HG03354 (cell line): ENCODE data around the gene ODC1.
"Not testable (repeated sequence)": the region's sequence is repeated elsewhere in the genome, so short reads cannot be mapped to it uniquely, and the experiment has no call there.

ENCODE experiments used
- ATAC-seq: cut with Tn5 transposase; IDR thresholded peaks from one replicate; pipeline ENCODE4 v1.9.1; 2021; ENCODE audit warnings: mild to moderate bottlenecking; ENCODE audit not compliant: unreplicated experiment, poor library complexity, severe bottlenecking

ODC1 gene

DNA sequence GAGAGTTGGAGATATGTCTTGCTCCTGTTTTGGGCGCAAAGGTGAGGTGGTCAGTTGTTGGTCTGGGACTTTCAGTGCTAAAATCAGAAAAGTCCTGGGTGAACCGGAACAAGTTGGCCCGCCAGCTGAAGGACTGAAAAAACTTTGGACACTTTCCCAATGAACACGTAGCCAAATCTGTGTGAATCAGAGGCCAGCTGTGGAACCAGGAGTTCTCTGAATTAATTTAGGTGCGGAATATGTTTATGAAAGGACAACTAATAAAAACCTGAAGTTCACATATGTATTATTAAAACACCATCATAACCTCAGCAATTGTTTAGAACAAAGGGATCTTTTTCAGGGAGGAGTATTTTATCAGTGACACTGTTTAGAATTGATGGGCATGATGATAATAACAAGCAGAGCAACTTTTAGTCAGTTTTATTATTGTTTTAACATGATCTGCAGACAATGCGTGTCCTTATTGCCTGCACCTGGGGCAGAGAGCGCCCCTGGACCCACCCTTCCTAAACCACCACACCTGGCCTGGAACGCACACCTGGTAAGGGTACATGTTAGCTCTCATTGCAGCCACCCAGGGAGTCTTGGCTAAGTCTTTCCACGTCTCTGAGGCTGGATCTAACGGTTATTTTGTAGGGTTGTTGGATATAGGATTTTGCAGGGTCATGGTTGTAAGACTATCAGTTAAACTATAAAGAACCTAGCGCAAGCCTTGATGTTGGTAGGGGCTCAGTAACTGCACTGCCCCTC, 9.9 kb upstream of the ODC1 start:
- ATAC-seq: no peak

DNA sequence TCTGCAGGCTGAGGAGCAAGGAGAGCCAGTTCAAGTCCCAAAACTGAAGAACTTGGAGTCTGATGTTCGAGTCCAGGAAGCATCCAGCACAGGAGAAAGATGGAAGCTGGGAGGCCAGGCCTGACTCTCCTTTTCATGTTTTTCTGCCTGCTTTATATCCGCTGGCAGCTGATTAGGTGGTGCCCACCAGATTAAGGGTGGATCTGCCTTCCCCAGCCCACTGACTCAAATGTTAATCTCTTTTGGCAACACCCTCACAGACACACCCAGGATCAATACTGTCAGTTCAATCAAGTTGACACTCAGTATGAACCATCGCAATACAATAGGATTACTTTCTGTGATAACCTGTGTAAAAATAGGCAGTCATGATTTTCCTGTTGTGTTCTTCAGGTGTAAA, 9.1 kb upstream of the ODC1 start:
- ATAC-seq: not testable (repeated sequence)

- no peak for ATAC-seq
Observed at GRCh38 chr2:10454505-10454904, 6.4 kb upstream of the ODC1 start.

GRCh38 chr2:10453905-10454298, 5.8 kb upstream of the ODC1 start:
- ATAC-seq: no peak

- no peak for ATAC-seq
Observed at GRCh38 chr2:10452956-10453904, 5.1 kb upstream of the ODC1 start.

- no peak for ATAC-seq
Observed at GRCh38 chr2:10452312-10452711, 4.2 kb upstream of the ODC1 start.

DNA sequence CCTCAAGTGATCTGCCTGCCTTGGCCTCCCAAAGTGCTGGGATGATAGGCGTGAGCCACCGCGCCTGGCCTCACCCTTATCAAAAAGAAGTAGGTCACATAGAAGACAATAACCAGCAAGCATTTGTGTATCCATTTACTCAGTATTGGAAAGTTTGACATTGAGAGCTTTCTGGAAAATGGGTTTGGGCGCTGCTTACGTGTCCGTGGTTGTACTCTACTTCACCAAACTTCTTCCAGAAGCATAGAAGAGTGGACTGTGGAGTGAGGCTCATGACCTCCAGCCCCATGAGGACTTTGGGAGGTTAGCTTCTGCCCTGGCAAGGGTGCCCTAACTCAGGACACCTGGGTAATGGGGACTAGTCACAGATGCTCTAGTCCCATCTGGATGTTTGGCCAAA, 3.7 kb upstream of the ODC1 start:
- no peak for ATAC-seq

DNA sequence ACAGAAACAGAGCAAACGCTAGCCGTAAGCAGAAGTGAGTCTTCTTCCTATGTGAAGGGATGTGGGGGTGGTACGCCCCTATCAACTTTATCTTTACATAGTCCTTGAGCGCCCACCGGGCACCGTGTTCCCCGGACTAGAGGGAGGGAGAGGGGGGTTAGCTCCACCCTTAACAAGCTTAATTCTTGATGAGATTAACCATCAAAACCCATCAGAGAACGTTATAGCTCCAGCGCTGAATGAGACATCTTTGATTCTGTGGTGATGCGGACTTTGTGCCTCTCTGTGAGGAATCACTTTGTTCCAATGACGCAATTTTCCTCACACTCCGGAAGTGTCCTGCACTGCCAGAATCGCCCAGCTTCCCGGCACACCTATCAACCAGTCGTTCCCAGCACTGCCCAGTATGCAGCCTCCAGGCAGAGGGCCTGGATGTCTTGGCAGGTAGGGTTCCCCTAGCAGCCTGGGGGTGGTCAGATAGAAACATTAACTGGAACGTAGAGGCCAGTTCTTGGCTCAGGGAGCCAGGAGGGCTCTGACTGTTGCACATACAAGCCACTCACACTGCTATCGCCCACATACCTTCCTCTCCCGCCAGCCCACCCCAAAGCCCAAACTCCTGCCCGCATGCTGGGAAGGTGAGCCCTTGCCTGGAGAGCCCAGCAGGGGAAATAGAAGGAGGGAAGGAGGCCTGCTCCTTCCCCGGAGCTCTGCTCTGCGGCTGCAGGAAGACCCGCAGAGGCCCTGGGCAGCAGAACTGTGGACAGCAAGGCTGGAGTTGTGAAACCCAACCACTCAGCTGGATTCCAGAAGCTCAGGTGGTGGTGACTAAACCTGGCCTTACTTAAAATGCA, 1.9 kb upstream of the ODC1 start:
- no peak for ATAC-seq

- no peak for ATAC-seq
Observed at GRCh38 chr2:10449486-10449831, 1.3 kb upstream of the ODC1 start.

DNA sequence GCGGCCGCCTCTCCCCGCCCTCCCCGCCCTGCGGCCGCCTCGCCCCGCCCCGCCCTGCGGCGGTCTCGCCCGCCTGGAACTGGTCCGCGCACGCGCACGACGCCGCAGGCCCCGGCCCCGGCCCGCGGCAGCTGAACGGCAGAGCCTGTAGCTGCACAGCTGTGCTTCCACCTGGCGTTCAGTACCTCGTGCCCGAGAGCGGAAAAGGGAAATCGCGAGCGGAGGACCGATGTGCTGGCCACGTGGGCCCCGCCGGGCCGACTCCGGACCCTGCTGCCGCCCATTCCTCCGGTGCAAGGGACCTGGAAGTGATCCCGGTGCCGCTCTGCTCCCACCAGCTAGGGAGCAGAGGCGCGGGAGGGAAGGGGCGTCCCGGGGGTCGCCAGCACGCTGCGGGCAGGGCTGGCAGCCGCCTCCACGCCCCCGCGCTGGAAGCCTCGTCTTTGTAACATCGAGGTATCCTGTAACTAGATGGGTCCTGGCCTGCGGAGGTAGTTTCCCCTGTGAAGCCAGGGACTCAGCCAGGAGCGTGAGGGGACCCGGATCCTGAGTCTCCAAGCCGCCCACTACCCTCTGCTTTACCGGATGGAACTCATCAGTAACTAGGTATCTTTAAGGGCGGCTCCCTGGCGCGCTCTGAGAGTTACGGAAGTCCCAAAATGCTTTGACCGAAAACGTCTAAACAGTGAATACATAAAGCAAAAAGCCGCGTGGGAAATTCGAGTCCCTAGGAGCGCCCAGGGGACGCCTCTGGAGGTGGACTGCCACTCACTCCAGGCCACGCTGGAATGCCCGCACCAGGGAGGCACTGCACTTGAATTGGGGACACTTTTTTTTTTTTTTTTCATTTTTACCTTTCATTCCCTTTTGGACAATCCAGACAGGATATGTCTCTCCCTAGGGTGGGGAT, 704 bp upstream of the ODC1 start:
- ATAC-seq: peak; percentile 66

DNA sequence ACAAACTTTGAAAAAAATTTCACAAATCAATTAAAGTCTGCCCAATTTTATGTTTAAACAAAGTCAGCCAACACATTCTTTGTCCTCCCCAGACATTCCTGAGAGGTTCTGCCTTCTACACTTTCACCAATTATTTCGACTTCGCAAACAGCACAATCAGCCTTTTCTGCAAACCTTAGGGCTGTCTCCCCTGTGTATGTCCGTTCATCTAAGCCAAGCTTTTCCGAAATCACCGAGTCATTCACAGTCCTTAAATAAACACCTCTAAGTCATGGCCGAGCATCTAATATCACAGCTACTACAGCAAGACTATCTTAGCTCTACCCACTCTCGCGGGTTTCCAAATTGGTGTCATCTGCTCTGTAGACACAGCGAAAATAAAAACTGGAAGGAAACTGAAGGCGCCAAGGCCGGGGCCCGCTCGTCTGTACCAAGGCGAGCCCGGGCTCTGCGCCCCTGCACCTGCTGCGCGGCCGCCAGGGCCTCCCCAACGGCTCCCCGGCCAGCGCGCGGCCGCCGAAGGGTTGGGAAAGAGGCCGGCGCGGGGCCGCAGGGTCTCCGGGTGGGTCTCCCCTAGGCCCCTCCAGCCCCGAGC, 730 bp downstream of the ODC1 start:
- ATAC-seq: peak; percentile 33

DNA sequence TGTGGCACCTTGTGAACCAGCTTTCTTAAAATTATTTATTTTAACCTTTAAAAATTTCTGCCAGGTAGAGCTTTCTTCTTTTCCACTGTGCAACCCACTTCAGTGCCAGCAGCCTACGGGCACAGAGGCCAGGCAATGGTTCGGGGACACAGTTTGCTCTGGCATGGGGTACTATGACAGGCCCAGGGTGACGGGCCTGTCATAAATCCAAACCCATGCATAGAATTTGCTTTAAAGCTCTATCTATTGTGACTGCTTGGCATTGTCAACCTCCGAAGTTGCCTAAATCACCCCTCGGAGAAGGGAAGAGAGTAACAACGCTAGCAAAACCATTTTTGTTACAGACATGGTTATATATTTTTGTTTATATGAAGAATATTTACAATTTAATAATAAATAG, 1.5 kb downstream of the ODC1 start:
- ATAC-seq: no peak

- ATAC-seq: no peak
Observed at GRCh38 chr2:10444463-10444862, 3.7 kb downstream of the ODC1 start.

- not testable (repeated sequence) for ATAC-seq
Observed at GRCh38 chr2:10442469-10443126, 5.5 kb downstream of the ODC1 start.

GRCh38 chr2:10441948-10442347, 6.2 kb downstream of the ODC1 start:
- no peak for ATAC-seq

DNA sequence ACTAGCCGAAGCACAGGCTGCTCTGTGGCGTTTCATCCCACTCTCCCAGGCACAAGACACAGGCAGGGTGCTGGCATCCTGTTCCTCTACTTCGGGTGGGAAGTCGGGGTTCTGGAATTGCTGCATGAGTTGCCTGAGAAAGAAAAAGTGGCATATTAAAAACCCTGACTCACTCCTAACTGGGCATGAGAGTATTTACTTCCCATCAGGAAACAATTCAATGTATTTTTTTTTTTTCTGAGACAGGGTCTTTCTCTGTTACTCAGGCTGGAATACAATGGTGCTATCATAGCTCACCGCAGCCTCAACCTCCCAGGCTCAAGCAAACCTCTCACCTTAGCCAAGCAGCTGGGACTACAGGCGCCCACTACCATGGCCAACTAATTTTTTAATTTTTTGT, 7.4 kb downstream of the ODC1 start:
- no peak for ATAC-seq

- no peak for ATAC-seq
Observed at GRCh38 chr2:10439971-10440370, 8.2 kb downstream of the ODC1 start.

DNA sequence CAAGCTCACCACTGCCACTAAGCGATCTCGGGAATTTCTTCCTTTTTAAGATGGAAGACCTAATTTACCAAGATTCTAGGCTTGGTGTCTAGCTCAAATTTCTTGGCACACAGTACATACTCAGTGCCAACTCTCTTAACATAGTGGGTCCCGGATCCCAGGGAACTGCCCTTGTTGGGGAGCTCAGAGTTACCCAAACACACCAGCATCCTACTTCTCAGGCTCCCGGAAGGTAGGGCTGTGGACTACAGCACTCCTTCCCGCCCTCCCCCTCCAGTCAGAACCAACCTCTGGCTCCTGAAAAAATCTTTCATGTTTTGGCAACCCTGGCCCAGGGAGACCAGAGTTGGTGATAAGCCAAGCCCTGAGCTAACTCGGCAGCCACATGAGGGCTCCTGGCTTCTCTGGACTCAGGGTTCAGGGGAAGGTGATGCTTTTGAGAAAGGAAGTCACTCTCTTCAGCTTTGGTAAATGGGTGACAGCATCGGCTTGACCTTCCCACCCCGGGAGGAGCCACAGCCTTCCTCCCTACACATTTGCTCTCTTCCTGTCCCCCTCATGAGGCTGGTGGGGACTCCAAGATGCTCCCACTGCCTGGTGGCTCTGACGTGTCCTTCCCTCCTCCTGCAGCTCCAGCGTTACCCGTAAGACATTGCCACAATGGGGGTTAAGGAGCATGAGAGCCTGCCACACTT, 8.8 kb downstream of the ODC1 start:
- ATAC-seq: no peak
